Vagina (tissue), 2 donors: ENCODE data around the gene PXYLP1.
"Not testable (repeated sequence)": the region's sequence is repeated elsewhere in the genome, so short reads cannot be mapped to it uniquely, and the experiment has no call there.

Source experiments
- POLR2A ChIP-seq, 2 donors: fragments of 450-650 bp; IDR thresholded peaks; one replicate each; pipeline ENCODE4 v1.6.1; 2017; ENCODE audit warnings: antibody characterized with exemption in 2 of 2, mild to moderate bottlenecking in 2 of 2, moderate library complexity in 2 of 2
- TF ChIP-seq, protein P1 (sequence below), 3 experiments: fragments of 450-650 bp in 2 of 3; fragments of 200-600 bp in 1 of 3; sonication (generic) in 1 of 3; IDR thresholded peaks; one replicate each; pipeline ENCODE4 v1.5.1; 2017 to 2019; ENCODE audit warnings: antibody characterized with exemption in 3 of 3, mild to moderate bottlenecking in 2 of 3, moderate library complexity in 2 of 3

DNA sequence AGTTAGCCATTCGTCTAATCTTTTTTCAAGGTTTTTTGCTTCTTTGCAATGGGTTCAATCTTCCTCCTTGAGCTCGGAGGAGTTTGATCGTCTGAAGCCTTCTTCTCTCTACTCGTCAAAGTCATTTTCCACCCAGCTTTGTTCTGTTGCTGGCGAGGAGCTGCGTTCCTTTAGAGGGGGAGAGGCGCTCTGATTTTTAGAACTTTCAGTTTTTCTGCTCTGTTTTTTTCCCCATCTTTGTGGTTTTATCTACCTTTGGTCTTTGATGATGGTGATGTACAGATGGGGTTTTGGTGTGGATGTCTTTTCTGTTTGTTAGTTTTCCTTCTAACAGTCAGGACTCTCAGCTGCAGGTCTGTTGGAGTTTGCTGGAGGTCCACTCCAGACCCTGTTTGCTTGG is 68.8 kb downstream of the PXYLP1 start:
- TF ChIP-seq, protein P1, sequence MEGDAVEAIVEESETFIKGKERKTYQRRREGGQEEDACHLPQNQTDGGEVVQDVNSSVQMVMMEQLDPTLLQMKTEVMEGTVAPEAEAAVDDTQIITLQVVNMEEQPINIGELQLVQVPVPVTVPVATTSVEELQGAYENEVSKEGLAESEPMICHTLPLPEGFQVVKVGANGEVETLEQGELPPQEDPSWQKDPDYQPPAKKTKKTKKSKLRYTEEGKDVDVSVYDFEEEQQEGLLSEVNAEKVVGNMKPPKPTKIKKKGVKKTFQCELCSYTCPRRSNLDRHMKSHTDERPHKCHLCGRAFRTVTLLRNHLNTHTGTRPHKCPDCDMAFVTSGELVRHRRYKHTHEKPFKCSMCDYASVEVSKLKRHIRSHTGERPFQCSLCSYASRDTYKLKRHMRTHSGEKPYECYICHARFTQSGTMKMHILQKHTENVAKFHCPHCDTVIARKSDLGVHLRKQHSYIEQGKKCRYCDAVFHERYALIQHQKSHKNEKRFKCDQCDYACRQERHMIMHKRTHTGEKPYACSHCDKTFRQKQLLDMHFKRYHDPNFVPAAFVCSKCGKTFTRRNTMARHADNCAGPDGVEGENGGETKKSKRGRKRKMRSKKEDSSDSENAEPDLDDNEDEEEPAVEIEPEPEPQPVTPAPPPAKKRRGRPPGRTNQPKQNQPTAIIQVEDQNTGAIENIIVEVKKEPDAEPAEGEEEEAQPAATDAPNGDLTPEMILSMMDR (IDR thresholded peaks at IDR 0.05) = not testable (repeated sequence)
- TF ChIP-seq POLR2A (IDR thresholded peaks at IDR 0.05) = not testable (repeated sequence)
